ENCODE data around the gene ACRV1.
"Not testable (repeated sequence)": the region's sequence is repeated elsewhere in the genome, so short reads cannot be mapped to it uniquely, and the experiment has no call there.

The ACRV1 gene

GRCh38 chr11:125680747-125681146 is at the start of gene ACRV1:
TSS of gene ACRV1 (minus strand) at chr11:125680847. CDS start at chr11:125680780, 67 bp downstream.
- no peak for DNase-seq

- no peak for DNase-seq
Observed at GRCh38 chr11:125728969-125729368, 48.3 kb upstream of the ACRV1 start.

- DNase-seq, result no peak
Observed at GRCh38 chr11:125724125-125724524, 43.5 kb upstream of the ACRV1 start.

GRCh38 chr11:125720781-125721180 is 40.1 kb upstream of the ACRV1 start:
- no peak for DNase-seq

- not testable (repeated sequence) for DNase-seq
Observed at GRCh38 chr11:125704686-125705085, 24.0 kb upstream of the ACRV1 start.

- DNase-seq, result no peak
Observed at GRCh38 chr11:125701858-125702621, 21.4 kb upstream of the ACRV1 start.

- no peak for DNase-seq
Observed at GRCh38 chr11:125701018-125701610, 20.5 kb upstream of the ACRV1 start.

- DNase-seq, result no peak
Observed at GRCh38 chr11:125694951-125695350, 14.3 kb upstream of the ACRV1 start.

- no peak for DNase-seq
Observed at GRCh38 chr11:125692887-125693286, 12.2 kb upstream of the ACRV1 start.

- no peak for DNase-seq
Observed at GRCh38 chr11:125690006-125690405, 9.4 kb upstream of the ACRV1 start.

GRCh38 chr11:125689274-125689859 is 8.7 kb upstream of the ACRV1 start:
- DNase-seq, result no peak

- no peak for DNase-seq
Observed at GRCh38 chr11:125688632-125689031, 8.0 kb upstream of the ACRV1 start.

GRCh38 chr11:125688066-125688465 is 7.4 kb upstream of the ACRV1 start:
- DNase-seq, result no peak

GRCh38 chr11:125685228-125685627 is 4.6 kb upstream of the ACRV1 start:
- no peak for DNase-seq

GRCh38 chr11:125679837-125680236 is 810 bp downstream of the ACRV1 start:
- no peak for DNase-seq

- no peak for DNase-seq
Observed at GRCh38 chr11:125679397-125679796, 1.2 kb downstream of the ACRV1 start.

- no peak for DNase-seq
Observed at GRCh38 chr11:125675196-125675595, 5.5 kb downstream of the ACRV1 start.

GRCh38 chr11:125674210-125674609 is 6.4 kb downstream of the ACRV1 start:
- no peak for DNase-seq

GRCh38 chr11:125671561-125671960 is 9.1 kb downstream of the ACRV1 start:
- DNase-seq, result no peak

- no peak for DNase-seq
Observed at GRCh38 chr11:125670172-125670571, 10.5 kb downstream of the ACRV1 start.

GRCh38 chr11:125667151-125667550 is 13.5 kb downstream of the ACRV1 start:
- no peak for DNase-seq

- no peak for DNase-seq
Observed at GRCh38 chr11:125663910-125664309, 16.7 kb downstream of the ACRV1 start.

GRCh38 chr11:125662689-125663088 is 18.0 kb downstream of the ACRV1 start:
- no peak for DNase-seq

- DNase-seq, result peak in 1 of 2 donors; percentile 25
Observed at GRCh38 chr11:125649465-125650166, 31.0 kb downstream of the ACRV1 start.

Measured in CD4-positive, alpha-beta T cell treated with Interferon alpha-2 for 1 hour (primary cell).